Anterior cingulate cortex (tissue), 58 donors: ENCODE results near the gene PEX11G.
"Not testable (repeated sequence)": the region's sequence is repeated elsewhere in the genome, so short reads cannot be mapped to it uniquely, and the experiment has no call there.

ENCODE experiments used
- DNase-seq, 58 donors: peaks; one replicate each; lab custom pipeline; 2025; lab: John Stamatoyannopoulos, UW

PEX11G gene

DNA sequence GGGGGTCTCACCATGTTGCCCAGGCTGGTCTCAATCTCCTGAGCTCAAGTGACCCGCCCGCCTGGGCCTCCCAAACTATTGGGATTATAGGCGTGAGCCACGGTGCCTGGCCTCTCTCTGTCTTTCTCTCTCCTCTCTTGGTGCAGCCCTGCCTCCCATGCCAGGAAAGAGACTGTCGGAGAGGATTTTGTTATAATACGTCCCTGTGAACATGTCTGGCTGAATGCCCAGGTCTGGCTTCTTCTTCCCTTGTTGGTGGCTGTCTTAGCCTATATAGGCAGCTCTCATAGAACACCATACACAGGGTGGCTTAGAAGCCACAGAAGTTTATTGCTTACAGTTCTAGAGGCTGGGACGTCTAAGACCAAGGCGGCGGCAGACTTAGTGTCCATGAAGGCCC is 46.4 kb downstream of the PEX11G start:
- DNase-seq = peak in 16 of 58 donors; percentile 0 to 53 (median 14)

DNA sequence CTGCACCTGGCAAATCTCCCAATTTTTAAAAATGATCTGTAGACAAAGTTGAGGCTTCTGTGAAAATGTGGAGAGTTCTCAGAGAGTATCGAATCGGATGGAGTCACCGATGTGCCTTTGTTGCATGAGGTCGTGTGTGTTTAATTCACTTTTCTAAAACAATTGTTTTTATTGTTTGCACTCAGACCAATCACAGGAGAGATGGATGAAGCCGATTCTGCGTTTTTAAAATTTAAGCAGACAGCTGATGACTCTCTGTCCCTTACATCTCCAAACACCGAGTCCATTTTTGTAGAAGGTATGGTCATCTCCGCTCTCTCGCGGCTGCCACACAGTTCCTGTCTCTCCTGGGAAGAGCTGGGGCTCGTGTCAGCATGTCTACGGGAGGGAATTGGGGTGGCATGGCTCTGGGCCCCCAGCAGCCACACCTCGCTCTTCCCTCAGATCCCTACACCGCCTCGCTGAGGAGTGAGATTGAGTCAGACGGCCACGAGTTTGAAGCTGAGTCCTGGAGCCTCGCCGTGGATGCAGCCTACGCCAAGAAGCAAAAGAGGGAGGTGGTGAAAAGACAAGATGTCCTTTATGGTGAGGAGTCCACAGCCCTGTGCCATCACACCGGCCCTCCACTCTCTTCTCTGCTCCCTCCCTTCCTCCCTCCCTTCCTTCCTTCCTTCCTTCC is 47.2 kb downstream of the PEX11G start:
- DNase-seq = peak in 33 of 58 donors; percentile 5 to 56 (median 22)

DNA sequence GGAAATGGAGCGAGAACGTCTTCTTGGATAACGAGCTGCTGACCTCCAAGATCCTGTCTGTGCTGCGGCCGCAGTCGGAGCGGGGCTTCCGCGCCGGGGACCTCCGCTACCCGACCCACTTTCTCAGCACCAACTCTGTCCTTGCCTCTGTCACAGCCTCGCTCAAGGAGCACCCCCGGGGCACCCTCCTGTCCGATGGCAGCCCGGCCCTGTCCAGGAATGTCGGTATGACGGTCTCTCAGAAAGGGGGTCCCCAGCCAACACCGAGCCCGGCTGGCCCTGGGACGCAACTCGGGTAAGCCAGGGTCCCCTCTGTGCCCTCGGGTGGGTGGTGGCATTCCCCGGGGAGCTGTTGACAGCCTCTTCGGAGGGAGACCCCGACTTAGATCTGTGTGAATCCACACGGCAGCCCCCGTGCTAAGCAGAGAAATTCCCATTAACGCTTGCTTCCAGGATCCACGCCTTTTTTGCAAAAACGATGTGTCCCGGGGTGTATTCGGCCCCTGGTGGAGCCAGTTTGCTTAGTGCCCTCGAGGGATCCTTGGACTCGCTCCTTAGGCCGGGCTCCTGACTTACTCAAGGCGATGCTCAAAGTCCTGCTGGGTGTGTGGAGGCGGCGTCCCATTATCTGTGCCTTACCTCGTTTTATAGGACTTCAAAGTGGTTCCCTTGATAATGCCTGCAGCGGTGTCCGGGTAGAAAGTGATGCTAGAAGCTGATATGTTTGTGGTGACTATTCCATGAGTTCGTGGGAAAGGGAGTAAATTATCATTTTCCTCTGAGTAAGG is 48.5 kb downstream of the PEX11G start:
- DNase-seq = no peak

DNA sequence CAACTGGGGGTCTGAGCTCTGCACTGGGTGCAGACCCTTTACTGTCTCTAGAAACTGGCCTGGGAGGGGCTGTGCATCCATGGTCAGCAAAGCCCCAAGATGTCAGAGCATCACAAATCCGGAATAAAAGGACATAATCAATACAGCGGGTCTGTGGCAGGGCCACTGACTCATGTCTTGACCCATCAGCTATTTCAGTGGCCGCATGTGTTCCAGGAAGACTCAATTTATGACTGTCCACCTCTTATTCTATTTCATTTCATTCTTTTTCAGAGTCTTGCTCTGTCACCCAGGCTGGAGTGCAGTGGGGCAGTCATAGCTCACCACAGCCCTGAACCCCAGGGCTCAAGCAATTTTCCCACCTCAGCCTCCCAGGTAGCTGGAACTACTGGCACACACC is 53.2 kb downstream of the PEX11G start:
- no peak for DNase-seq

DNA sequence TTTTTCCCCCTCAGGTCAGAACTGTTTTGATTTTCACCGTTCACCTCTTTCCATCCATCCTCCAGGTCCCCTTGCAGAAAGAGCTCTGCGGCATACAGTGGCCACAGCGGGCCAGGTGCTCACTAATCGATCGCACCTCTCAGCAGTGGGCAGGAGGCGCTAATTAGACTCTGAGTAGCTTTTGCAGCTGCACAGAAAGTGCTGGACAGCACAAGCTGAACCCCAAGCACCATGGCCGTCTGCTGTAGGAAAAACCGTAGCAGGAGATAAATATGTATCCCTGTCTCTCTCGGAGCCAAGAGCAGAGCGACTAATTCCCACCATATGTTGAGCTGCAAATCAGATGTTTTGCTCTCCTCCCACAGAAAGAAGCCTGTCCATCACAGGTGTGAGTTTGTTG is 54.4 kb downstream of the PEX11G start:
- DNase-seq = peak in 4 of 58 donors; percentile 0 to 39 (median 16)

DNA sequence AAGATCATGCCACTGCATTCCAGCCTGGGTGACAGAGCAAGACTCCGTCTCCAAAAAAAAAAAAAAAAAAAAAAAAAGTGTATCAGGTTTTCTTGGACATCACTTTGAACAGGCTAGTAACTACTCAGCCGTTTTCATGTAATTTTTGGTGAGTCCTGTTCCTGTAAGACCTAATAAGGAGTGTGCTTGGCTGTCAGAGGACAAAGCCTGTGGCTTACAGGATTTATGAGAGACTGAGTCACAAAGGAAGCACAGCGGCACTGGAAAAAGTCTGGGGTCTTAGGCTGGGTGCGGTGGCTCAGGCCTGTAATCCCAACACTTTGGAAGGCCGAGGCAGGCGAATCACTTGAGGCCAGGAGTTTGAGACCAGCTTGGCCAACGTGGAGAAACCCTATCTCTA is 55.4 kb downstream of the PEX11G start:
- DNase-seq = not testable (repeated sequence)

DNA sequence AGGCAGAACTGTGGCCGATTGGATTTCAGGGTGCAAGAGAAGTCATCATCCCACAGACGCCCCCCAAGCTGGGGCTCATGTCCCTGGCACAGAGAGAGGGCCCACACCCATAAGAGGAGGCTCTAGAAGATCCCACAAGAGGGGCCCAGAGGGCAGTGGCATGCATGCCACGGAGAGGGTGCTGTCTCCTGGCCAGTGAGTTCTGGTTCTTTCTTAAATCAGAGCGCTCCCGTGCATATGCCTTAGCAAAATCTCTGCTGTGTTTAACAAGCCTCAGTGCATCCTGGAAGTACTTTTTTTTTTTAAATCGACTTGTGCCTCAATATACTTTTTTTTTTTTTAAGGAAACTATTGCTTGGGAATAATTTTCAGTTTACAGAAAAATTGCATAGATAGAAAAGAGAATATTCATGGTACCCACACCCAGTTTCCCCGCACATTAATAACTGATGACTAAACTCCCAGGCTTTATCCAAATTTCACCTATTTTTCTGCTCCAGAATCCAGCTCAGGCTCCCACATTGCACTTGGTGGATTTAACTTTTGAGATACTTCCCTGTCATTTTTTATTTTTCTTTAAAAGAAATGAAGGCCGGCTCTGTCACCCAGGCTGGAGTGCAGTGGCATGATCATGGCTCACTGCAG is 59.1 kb downstream of the PEX11G start:
- DNase-seq = no peak

DNA sequence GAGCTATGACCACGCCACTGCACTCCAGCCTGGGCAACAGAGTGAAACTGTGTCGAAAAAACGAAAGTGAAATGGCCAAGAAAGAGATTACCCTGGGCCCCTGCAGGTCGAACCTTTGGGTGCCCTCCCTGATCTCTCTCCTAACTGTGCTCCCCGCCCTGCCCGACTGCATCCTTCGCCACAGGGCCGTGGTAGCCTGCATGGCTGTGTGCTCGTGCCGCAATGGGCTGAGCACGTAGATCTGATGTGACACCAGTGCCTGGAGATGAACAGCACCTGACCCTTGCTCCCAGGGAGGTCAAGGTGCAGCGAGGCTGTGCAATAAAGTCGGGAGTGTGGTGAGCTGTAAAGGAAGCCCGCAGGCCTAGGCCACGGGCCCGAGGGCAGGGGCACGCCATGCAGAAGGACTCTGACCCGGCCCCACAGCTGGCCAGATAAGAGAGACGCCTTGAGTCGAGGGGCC is 60.2 kb downstream of the PEX11G start:
- no peak for DNase-seq

DNA sequence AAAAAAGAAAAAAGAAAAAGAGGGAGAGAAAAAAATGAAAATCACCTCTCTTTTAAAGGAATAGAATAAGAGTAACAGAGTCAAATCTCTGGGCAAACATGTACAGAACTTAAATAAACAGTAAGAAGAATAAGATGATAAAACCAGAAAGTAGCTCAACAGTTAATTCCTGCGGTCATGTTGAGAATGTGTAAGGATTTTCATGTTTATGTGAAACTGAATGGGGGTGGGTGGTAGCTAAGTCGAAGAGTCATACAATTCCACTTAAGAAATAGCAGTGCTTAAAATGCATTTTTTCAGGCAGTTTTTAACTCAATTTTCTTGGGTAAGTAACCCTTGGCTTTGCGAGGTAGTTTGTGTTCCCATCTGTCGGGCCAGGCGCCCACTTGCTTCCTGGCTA is 60.9 kb downstream of the PEX11G start:
- peak in 1 of 58 donors; percentile 2 for DNase-seq

DNA sequence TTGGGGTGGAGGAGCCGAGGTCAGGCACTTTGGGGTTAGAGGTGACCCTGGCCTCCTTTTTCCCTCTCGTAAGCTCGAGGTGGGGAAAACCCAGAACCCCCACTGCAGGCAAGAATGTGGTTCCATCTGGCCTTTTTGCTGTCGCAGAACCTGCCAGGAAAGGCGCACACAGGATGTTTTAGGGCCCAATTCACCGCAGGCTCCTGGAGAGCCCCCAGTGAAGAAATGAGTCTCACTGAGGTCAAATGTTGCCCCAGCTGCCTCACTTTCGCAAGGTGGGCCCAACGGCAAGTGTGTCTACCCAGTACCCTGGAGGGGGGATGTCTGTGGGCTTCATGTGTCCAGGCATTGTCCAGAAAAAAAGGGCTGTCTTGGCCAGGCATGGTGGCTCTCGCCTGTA is 61.8 kb downstream of the PEX11G start:
- no peak for DNase-seq
